K562 (cell line): ENCODE measurements around the gene FAM124A. TPM values are rescaled to one million over a fixed set of nuclear protein-coding genes. Genes with fewer than 3 reads are reported as not detected.

ENCODE experiments used
- ATAC-seq: fragments of 200-7000 bp; cut with Tn5 transposase; 3 replicates; pipeline ENCODE4 v1.9.1; 2020; ENCODE audit warnings: moderate library complexity
- BruUV-seq: library from RNA; stranded (reverse); fragments of 400-500 nt; replicated peaks from 2 replicates; lab custom pipeline; 2021; lab: Mats Ljungman, UMichigan
- CTCF ChIA-PET: fragments of 300-600 bp; formaldehyde crosslinking; extraction: SDS; loops from one replicate; lab custom pipeline; 2021; ENCODE audit warnings: low intra/inter-chr PET ratio; lab: Yijun Ruan, JAX
- POLR2A ChIA-PET: fragments of 300-600, 350-650 bp; sonication (Branson Sonifier 250); formaldehyde crosslinking; extraction: SDS; loops from one replicate; lab custom pipeline; 2021; ENCODE audit warnings: antibody characterized with exemption, inconsistent platforms; lab: Yijun Ruan, JAX
- DNase-seq, 4 experiments: peaks; one replicate each; pipeline versions ENCODE4 v3.0.0 to v3.0.0-alpha.2; 2011 to 2018; ENCODE audit warnings: low spot score in 3 of 4, mixed read lengths in 3 of 4; ENCODE audit errors: extremely low read depth in 1 of 4
- FAIRE-seq: peaks from 2 replicates; lab custom pipeline; 2011; peaks lifted over from hg19 to GRCh38; lab: Jason Lieb, UNC
- H2AFZ ChIP-seq: 2 replicates; pipeline ENCODE4 v1.6.0; 2011; ENCODE audit warnings: low read depth, low read length, control low read depth, inconsistent platforms
- H3K27ac ChIP-seq: fragments of 200-600 bp; 3 replicates; pipeline ENCODE4 v1.8.0; 2011; ENCODE audit warnings: low read depth, mild to moderate bottlenecking, control low read depth, inconsistent platforms, low read length, moderate library complexity, mixed read lengths; ENCODE audit errors: extremely low read depth
- H3K27me3 ChIP-seq, 2 experiments: fragments of 300-600 bp in 1 of 2; 2 replicates in 1 of 2; 3 replicates in 1 of 2; pipeline versions ENCODE4 v1.6.0 to v1.8.0; 2011; ENCODE audit warnings: inconsistent platforms in 2 of 2, low read length in 2 of 2, mild to moderate bottlenecking in 1 of 2, mixed read lengths in 1 of 2, moderate library complexity in 1 of 2; ENCODE audit not compliant: control insufficient read depth in 2 of 2, insufficient read depth in 2 of 2
- H3K36me3 ChIP-seq: fragments of 300-600 bp; 3 replicates; pipeline ENCODE4 v1.8.0; 2011; ENCODE audit warnings: mild to moderate bottlenecking, low read length, inconsistent platforms; ENCODE audit not compliant: control insufficient read depth, insufficient read depth
- H3K4me1 ChIP-seq, 2 experiments: fragments of 200-600 bp in 1 of 2; replicated peaks in 1 of 2; 2 replicates in 1 of 2; 3 replicates in 1 of 2; pipeline versions ENCODE4 v1.5.1 to v1.8.0; 2011; ENCODE audit warnings: inconsistent platforms in 2 of 2, low read length in 2 of 2, mild to moderate bottlenecking in 1 of 2, mixed read lengths in 1 of 2, moderate library complexity in 1 of 2; ENCODE audit not compliant: control insufficient read depth in 2 of 2, insufficient read depth in 2 of 2
- H3K4me2 ChIP-seq: 2 replicates; pipeline ENCODE4 v1.6.1; 2011; ENCODE audit warnings: low read length, control low read depth, inconsistent platforms, mixed read lengths; ENCODE audit not compliant: insufficient read depth
- H3K4me3 ChIP-seq: fragments of 200-600 bp; sonication (generic), shearing (Covaris generic); 2 replicates; pipeline ENCODE4 v1.5.1; 2016; ENCODE audit warnings: control low read depth, inconsistent platforms
- H3K79me2 ChIP-seq: fragments of 200-600 bp; 3 replicates; pipeline ENCODE4 v1.8.0; 2011; ENCODE audit warnings: low read length, inconsistent platforms; ENCODE audit not compliant: control insufficient read depth, insufficient read depth
- H3K9ac ChIP-seq, 2 experiments: 2 replicates each; pipeline versions ENCODE4 v1.6.0 to v1.6.1; 2011; ENCODE audit warnings: low read depth in 2 of 2, low read length in 2 of 2, control low read depth in 1 of 2, inconsistent platforms in 1 of 2, mild to moderate bottlenecking in 1 of 2, mixed read lengths in 1 of 2; ENCODE audit not compliant: insufficient read depth in 1 of 2
- H3K9me1 ChIP-seq: one replicate; pipeline ENCODE4 v1.6.0; 2011; ENCODE audit warnings: inconsistent platforms, mild to moderate bottlenecking, low read length, moderate library complexity; ENCODE audit not compliant: control insufficient read depth, insufficient read depth
- H3K9me3 ChIP-seq: replicated peaks from 2 replicates; pipeline ENCODE4 v1.5.1; 2011; ENCODE audit warnings: low read depth, low read length, inconsistent platforms; ENCODE audit not compliant: control insufficient read depth, insufficient read depth
- H4K20me1 ChIP-seq: replicated peaks from 2 replicates; pipeline ENCODE4 v1.6.1; 2011; ENCODE audit warnings: low read length, inconsistent platforms, mixed read lengths; ENCODE audit not compliant: control insufficient read depth, insufficient read depth
- DMBX1 ChIP-seq: fragments of 250-450 bp; sonication (Bioruptor Pico); IDR thresholded peaks from 2 replicates; pipeline ENCODE4 v1.8.0; 2022; ENCODE audit warnings: inconsistent platforms, mild to moderate bottlenecking, moderate library complexity, borderline replicate concordance
- FOXK2 ChIP-seq, 2 experiments: fragments of 450-650 bp; IDR thresholded peaks in 1 of 2; conservative IDR thresholded peaks in 1 of 2; 2 replicates each; pipeline ENCODE4 v1.6.1; 2016; ENCODE audit warnings: low read depth in 2 of 2, mild to moderate bottlenecking in 1 of 2
- HDAC8 ChIP-seq: fragments of 450-650 bp; IDR thresholded peaks from 2 replicates; pipeline ENCODE4 v1.6.1; 2016; ENCODE audit warnings: mild to moderate bottlenecking, missing genetic modification characterization, moderate library complexity, missing compliant biosample characterization
- IRF9 ChIP-seq: fragments of 450-650 bp; IDR thresholded peaks from 2 replicates; pipeline ENCODE4 v1.6.1; 2016; ENCODE audit warnings: missing biosample characterization, missing genetic modification characterization
- MED1 ChIP-seq: sonication (generic); formaldehyde crosslinking; IDR thresholded peaks from 2 replicates; pipeline ENCODE4 v1.8.1; 2023; ENCODE audit warnings: missing genetic modification reagents, borderline replicate concordance
- PHF21A ChIP-seq: fragments of 450-650 bp; IDR thresholded peaks from 2 replicates; pipeline ENCODE4 v1.6.1; 2017; ENCODE audit warnings: low read depth, borderline replicate concordance
- PRMT5 ChIP-seq: sonication (generic); formaldehyde crosslinking; IDR thresholded peaks from 2 replicates; pipeline ENCODE4 v1.5.0; 2020; ENCODE audit warnings: missing genetic modification reagents
- TEAD4 ChIP-seq, 2 experiments: sonication (generic) in 1 of 2; formaldehyde crosslinking in 1 of 2; IDR thresholded peaks; 2 replicates each; pipeline versions ENCODE4 v1.6.1 to v1.8.0; 2012 to 2022; ENCODE audit warnings: borderline replicate concordance in 1 of 2, inconsistent platforms in 1 of 2, low read length in 1 of 2, mild to moderate bottlenecking in 1 of 2, missing genetic modification reagents in 1 of 2
- ZNF24 ChIP-seq: fragments of 450-650 bp; IDR thresholded peaks from 2 replicates; pipeline ENCODE4 v1.6.1; 2016
- WGBS: fragments of 100-300 bp; shearing (Covaris generic); methylation state at CpG from one replicate; pipeline ENCODE4 v1.1.6; 2016; ENCODE audit warnings: low coverage, mixed read lengths; ENCODE audit not compliant: insufficient coverage; ENCODE audit errors: missing lambda C conversion rate; 5-methylcytosine and 5-hydroxymethylcytosine counted together
- in situ Hi-C: fragments of 300-500 bp; cut with MboI; formaldehyde crosslinking; loops from 4 replicates; pipeline ENCODE4 v1.15.0; 2018; ENCODE audit warnings: inconsistent platforms, mixed read lengths
- intact Hi-C: fragments of 100-400 bp; cut with micrococcal nuclease; formaldehyde crosslinking; loops from 2 replicates; pipeline ENCODE4 v1.14.2; 2022
- polyA plus RNA-seq, 8 experiments: library from polyadenylated mRNA; depleted of rRNA in 4 of 8; stranded (reverse) in 5 of 8; unstranded in 3 of 8; fragments of >200 nt; fragmentation: Nextera tagmentation in 2 of 8; fragmentation: Illumina TruSeq in 1 of 8; extraction: Ambion mirVana in 2 of 8; extraction: Trizol in 1 of 8; gene quantifications; 2 replicates each; pipeline versions ENCODE4 v1.2.1 to v1.2.3, GENCODE V29; 2011 to 2014; ENCODE audit warnings: inconsistent platforms in 1 of 8, missing spikeins in 1 of 8
- total RNA-seq, 7 experiments: library from RNA; depleted of rRNA in 6 of 7; stranded (reverse); fragments of >200 nt in 6 of 7; fragmentation: Illumina TruSeq in 2 of 7; extraction: Trizol in 2 of 7; gene quantifications; 2 replicates each; pipeline versions ENCODE4 v1.2.1 to v1.2.3, GENCODE V29; 2011 to 2021; ENCODE audit warnings: low replicate concordance in 1 of 7

The FAM124A gene
- total and polyA plus RNA-seq, 9 of the 15 experiments (the other 6 are each of a cell fraction or from before 2014, with no cell fraction given): not detected

- Histone ChIP-seq H4K20me1 (no peaks in the 10 kb centered on the region; the same call in 1 of the 2 replicates), H3K79me2 (no peaks in the 10 kb centered on the region), H3K27ac (no peak overlapping the region), H3K36me3 (no peaks in the 10 kb centered on the region), H3K27me3 (peaks cover 0 to 19% of the 10 kb centered on the region in 2 experiments; a peak in 2 of 5 replicates), H3K4me3 (no peak overlapping the region), H3K4me1 (no peaks in the 10 kb centered on the region), H3K9me1 (no peaks in the 10 kb centered on the region), H3K9ac (no peak overlapping the region), H3K9me3 (no peaks in the 10 kb centered on the region), H2AFZ (no peak overlapping the region)
- FAIRE-seq (no peak), DNase-seq (no peak), ATAC-seq (no peak)
- WGBS: 4% methylated on average over 6 of the region's 7 CpGs
- intact Hi-C loops (no loop called here), in situ Hi-C loops (no loop called here)
- ChIA-PET CTCF (no interaction called here), POLR2A (interaction anchor here (0.6 kb wide), 1 partner anchor 17 kb away, joined by 3 read pairs; no protein-coding TSS in a partner anchor)
- BruUV-seq: no TSS peak
- no peak for TF ChIP-seq PRMT5 (CRISPR knock-in tag)
- no peak for TF ChIP-seq HDAC8 (tag)
- no peak for TF ChIP-seq FOXK2 (conservative IDR thresholded peaks at IDR 0.05 in 1 of 2, IDR thresholded peaks at IDR 0.05 in 1 of 2; ENCODE audit: low read depth in 2 of 2)
- no peak for TF ChIP-seq MED1 (CRISPR knock-in tag)
- no peak for TF ChIP-seq IRF9 (tag)
- no peak for TF ChIP-seq ZNF24
- no peak for TF ChIP-seq DMBX1 (CRISPR knock-in tag)
- no peak for TF ChIP-seq PHF21A
- TF ChIP-seq TEAD4 (IDR thresholded peaks at IDR 0.05; ENCODE audit: low read length): no peak
- TF ChIP-seq TEAD4 (CRISPR knock-in tag; IDR thresholded peaks at IDR 0.05; ENCODE audit: borderline replicate concordance): no peak
- TF ChIP-seq, all 486 proteins: peak for 0
- no peak overlapping the region for H3K4me2 ChIP-seq
Observed at GRCh38 chr13:51270623-51271415, 48.6 kb downstream of the FAM124A start.
